B cell (primary cell): ENCODE measurements around the gene SLF2.

Experiments used
- CTCF ChIP-seq: fragments of 200-600 bp; IDR thresholded peaks from one replicate; pipeline ENCODE4 v1.8.0; 2022; ENCODE audit warnings: antibody characterized with exemption, mild to moderate bottlenecking
- EZH2 ChIP-seq: IDR thresholded peaks from 2 replicates; pipeline ENCODE4 v1.6.1; 2012; ENCODE audit warnings: borderline replicate concordance, low read depth, mild to moderate bottlenecking, moderate library complexity, low read length; ENCODE audit not compliant: insufficient read depth, poor library complexity, severe bottlenecking

GRCh38 chr10:100895896-100896295, 16.9 kb upstream of the SLF2 start:
- TF ChIP-seq CTCF (no peak), EZH2 (no peak)
